ENCODE data around the gene MCM9. TPM values are rescaled to one million over a fixed set of nuclear protein-coding genes. Genes with fewer than 3 reads are reported as not detected.

The MCM9 gene
- total and polyA plus RNA-seq, 2 of the 13 experiments (the other 11 are each of a cell fraction or from before 2014, with no cell fraction given), result 3.8 to 17.2 TPM

DNA sequence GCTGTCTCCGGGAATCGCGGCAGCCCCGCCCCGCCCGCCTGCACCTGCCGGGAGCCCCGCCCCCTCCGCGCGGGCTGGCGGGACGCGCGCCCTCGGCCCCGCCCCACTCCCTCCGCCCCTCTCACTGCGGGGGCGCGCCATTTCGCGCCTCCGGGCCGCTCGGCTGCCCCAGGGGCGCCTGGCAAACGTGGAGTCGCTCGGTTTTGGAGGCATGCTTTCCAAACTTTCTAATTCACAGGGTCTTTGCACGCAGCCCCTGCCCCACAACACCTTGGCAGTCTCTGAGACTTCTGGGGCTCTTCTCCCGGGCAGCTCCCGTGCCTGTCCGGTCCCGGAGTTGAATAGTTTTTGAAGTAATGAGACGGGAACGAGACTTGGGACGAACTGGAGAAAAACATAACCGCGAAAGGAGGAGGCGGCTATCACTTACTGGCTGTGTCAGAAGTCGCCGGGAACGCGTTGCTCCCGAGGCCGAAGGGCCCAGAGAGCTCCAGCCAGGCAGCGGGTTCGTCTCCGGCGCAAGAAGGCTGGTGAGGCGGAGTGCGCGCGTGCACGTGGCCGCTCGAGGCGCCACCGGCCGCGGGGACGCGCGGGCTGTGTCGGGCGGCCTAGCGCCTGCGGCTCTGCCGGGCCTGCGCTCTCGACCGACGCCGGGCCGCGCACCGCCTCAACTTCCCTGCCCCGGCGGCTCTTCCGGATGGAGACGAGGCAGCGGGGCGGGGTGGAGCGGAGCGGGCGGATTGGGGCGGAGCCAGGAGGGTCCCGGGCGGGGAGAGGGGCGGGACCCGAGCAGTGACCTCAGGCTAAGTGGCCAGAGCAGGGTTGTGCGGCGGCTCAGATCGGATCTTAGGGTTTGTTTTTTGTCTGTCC, at the start of gene MCM9 (continued):
- TF ChIP-seq ZNF747 (CRISPR knock-in tag; IDR thresholded peaks at IDR 0.05; ENCODE audit: borderline replicate concordance) (no peak), ASH2L (IDR thresholded peaks at IDR 0.05; ENCODE audit: insufficient read length, low read depth, low read length) (peak; percentile 96), ZNF749 (CRISPR knock-in tag; IDR thresholded peaks at IDR 0.05; ENCODE audit: borderline replicate concordance) (no peak), MYNN (CRISPR knock-in tag; IDR thresholded peaks at IDR 0.05; ENCODE audit: low read depth) (peak; percentile 89; the same call in 1 of the 2 replicates), PAWR (CRISPR knock-in tag; IDR thresholded peaks at IDR 0.05; ENCODE audit: borderline replicate concordance) (no peak), SRSF1 (optimal IDR thresholded peaks at IDR 0.05; ENCODE audit: low read depth, low read length) (no peak), GABPA (IDR thresholded peaks at IDR 0.05; ENCODE audit: low read depth, low read length) (peak; percentile 56), GABPA (CRISPR knock-in tag; IDR thresholded peaks at IDR 0.05; ENCODE audit: low read depth) (peak; percentile 54; the same call in 1 of the 2 replicates), SP5 (CRISPR knock-in tag; IDR thresholded peaks at IDR 0.05; ENCODE audit: borderline replicate concordance, low read depth) (peak; percentile 86; the same call in 1 of the 2 replicates), SNRNP70 (IDR thresholded peaks at IDR 0.05; ENCODE audit: low read depth, low read length) (no peak), ZNF782 (CRISPR knock-in tag; IDR thresholded peaks at IDR 0.05; ENCODE audit: borderline replicate concordance) (0 out of 2 replicates have a peak, but pooled peaks have one; percentile 17), FOXA3 (CRISPR knock-in tag; IDR thresholded peaks at IDR 0.05) (peak; percentile 5; the same call in 1 of the 2 replicates), ZFX (CRISPR knock-in tag; IDR thresholded peaks at IDR 0.05; ENCODE audit: low read depth) (peak; percentile 95), CBFB (CRISPR knock-in tag; IDR thresholded peaks at IDR 0.05) (peak; percentile 45; the same call in 1 of the 2 replicates), ZNF3 (CRISPR knock-in tag; IDR thresholded peaks at IDR 0.05) (no peak), ZNF317 (CRISPR knock-in tag; IDR thresholded peaks at IDR 0.05) (peak; percentile 48; the same call in 1 of the 2 replicates), MEIS2 (CRISPR knock-in tag; IDR thresholded peaks at IDR 0.05) (0 out of 2 replicates have a peak, but pooled peaks have one; percentile 46), NAIF1 (CRISPR knock-in tag; IDR thresholded peaks at IDR 0.05; ENCODE audit: borderline replicate concordance) (no peak)
- TF ChIP-seq, protein P1, sequence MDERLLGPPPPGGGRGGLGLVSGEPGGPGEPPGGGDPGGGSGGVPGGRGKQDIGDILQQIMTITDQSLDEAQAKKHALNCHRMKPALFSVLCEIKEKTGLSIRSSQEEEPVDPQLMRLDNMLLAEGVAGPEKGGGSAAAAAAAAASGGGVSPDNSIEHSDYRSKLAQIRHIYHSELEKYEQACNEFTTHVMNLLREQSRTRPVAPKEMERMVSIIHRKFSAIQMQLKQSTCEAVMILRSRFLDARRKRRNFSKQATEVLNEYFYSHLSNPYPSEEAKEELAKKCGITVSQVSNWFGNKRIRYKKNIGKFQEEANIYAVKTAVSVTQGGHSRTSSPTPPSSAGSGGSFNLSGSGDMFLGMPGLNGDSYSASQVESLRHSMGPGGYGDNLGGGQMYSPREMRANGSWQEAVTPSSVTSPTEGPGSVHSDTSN (CRISPR knock-in tag; IDR thresholded peaks at IDR 0.05), result no peak
- TF ChIP-seq, protein P2, sequence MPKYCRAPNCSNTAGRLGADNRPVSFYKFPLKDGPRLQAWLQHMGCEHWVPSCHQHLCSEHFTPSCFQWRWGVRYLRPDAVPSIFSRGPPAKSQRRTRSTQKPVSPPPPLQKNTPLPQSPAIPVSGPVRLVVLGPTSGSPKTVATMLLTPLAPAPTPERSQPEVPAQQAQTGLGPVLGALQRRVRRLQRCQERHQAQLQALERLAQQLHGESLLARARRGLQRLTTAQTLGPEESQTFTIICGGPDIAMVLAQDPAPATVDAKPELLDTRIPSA (CRISPR knock-in tag; IDR thresholded peaks at IDR 0.05; ENCODE audit: borderline replicate concordance), result no peak
- TF ChIP-seq, protein P3, sequence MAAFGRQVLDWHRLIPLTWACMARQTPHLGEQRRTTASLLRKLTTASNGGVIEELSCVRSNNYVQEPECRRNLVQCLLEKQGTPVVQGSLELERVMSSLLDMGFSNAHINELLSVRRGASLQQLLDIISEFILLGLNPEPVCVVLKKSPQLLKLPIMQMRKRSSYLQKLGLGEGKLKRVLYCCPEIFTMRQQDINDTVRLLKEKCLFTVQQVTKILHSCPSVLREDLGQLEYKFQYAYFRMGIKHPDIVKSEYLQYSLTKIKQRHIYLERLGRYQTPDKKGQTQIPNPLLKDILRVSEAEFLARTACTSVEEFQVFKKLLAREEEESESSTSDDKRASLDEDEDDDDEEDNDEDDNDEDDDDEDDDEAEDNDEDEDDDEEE (CRISPR knock-in tag; IDR thresholded peaks at IDR 0.05), result peak; percentile 69; the same call in 1 of the 2 replicates
- TF ChIP-seq, protein P4, sequence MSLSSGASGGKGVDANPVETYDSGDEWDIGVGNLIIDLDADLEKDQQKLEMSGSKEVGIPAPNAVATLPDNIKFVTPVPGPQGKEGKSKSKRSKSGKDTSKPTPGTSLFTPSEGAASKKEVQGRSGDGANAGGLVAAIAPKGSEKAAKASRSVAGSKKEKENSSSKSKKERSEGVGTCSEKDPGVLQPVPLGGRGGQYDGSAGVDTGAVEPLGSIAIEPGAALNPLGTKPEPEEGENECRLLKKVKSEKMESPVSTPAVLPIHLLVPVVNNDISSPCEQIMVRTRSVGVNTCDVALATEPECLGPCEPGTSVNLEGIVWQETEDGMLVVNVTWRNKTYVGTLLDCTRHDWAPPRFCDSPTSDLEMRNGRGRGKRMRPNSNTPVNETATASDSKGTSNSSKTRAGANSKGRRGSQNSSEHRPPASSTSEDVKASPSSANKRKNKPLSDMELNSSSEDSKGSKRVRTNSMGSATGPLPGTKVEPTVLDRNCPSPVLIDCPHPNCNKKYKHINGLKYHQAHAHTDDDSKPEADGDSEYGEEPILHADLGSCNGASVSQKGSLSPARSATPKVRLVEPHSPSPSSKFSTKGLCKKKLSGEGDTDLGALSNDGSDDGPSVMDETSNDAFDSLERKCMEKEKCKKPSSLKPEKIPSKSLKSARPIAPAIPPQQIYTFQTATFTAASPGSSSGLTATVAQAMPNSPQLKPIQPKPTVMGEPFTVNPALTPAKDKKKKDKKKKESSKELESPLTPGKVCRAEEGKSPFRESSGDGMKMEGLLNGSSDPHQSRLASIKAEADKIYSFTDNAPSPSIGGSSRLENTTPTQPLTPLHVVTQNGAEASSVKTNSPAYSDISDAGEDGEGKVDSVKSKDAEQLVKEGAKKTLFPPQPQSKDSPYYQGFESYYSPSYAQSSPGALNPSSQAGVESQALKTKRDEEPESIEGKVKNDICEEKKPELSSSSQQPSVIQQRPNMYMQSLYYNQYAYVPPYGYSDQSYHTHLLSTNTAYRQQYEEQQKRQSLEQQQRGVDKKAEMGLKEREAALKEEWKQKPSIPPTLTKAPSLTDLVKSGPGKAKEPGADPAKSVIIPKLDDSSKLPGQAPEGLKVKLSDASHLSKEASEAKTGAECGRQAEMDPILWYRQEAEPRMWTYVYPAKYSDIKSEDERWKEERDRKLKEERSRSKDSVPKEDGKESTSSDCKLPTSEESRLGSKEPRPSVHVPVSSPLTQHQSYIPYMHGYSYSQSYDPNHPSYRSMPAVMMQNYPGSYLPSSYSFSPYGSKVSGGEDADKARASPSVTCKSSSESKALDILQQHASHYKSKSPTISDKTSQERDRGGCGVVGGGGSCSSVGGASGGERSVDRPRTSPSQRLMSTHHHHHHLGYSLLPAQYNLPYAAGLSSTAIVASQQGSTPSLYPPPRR (CRISPR knock-in tag; IDR thresholded peaks at IDR 0.05; ENCODE audit: borderline replicate concordance), result no peak
